ENCODE results near the gene MPV17.
A peak's percentile ranks its signal among the peaks of the same experiment; 100 is the strongest.
"Not testable (repeated sequence)": the region's sequence is repeated elsewhere in the genome, so short reads cannot be mapped to it uniquely, and the experiment has no call there.

Gene MPV17

DNA sequence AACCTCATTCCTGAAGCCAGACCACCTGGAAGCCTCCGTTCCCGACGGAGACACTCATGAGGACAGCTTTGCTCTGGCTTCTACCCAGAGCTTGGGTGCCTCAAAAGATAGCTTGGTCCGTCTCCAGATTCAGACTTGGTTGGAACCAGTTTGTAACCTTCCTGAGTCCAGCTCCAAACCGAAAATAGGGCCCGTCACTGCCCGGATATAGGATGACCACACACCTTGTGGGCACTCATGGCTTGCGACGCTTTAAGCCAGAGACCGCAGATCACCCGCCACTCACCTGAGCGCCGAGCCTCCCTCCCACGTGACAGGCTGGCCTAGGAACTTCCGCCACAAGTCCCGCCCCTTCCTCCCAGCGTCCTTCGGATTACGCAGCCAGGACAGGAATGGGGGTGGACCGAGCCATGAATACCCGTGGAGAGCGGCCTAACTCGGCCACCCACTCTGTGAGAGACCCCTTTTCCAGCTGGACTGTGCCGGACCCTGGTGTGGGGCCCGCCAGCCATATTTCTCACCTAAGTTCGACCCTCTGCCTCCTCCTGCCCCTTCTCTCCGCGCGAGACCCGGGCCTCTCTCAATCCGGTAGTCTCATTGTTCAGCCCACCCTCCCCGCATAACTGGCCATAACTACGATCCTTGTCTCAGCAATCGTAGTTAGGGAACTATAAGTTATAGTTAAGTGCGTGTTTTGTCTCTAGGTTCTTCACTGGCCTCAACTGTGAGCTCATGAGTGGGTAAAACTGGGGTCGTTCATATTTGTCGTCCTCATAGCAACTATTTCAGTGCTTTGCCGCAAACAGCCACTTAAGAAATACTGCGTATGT is at the start of gene MPV17:
Gene MPV17 (minus strand): TSS at position 332 of the 830 bp plus-strand sequence. CDS start 580 bp downstream, outside the sequence.
- DNase-seq (ENCODE audit: low spot score) = peak; percentile 92

GRCh38 chr2:27370816-27371620 is 48.1 kb upstream of the MPV17 start:
- DNase-seq (ENCODE audit: low spot score) = peak; percentile 47

DNA sequence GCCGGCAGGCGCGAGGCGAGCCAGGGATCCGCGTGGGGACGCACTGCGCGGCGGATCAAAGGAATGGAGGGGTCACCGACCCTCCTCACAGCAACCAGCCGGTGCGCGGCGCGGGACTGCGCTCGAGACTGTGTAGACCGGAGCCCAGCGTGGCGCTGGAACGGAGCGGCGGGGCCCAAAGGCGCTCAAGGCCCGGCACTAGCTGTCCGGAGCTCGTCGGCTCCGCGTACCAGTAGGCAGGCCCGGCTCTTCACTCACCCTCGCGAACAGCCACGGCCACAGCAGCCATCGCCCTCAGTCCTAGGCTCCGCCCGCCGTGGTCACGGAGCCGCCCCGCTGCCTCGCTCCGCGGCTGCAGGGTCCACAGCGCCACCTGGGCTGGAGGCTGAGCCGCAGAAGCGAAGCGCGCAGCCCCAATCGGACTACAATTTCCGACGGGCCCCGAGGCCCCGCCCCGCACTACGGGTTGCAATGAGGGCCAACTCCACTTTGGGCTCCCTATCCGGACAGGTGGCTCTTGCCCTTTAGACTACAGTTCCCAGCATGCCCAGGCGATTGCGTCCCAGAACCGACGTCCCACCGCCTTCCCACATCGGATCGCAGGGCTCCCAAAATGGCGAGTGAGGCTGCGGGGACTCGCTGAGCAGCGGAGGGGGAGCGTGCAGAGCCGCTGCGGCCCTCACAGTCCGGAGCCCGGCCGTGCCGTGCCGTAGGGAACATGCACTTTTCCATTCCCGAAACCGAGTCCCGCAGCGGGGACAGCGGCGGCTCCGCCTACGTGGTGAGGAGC is 47.3 kb upstream of the MPV17 start, which contains the start of the genes EIF2B4 and SNX17:
Gene EIF2B4 (minus strand): TSS at position 313 of the 790 bp plus-strand sequence. CDS start 24 bp downstream, at position 289.
Gene SNX17 (plus strand): TSS at position 591 of the 790 bp plus-strand sequence. CDS start 128 bp downstream, at position 719.
- peak; percentile 99 for DNase-seq (ENCODE audit: low spot score)

DNA sequence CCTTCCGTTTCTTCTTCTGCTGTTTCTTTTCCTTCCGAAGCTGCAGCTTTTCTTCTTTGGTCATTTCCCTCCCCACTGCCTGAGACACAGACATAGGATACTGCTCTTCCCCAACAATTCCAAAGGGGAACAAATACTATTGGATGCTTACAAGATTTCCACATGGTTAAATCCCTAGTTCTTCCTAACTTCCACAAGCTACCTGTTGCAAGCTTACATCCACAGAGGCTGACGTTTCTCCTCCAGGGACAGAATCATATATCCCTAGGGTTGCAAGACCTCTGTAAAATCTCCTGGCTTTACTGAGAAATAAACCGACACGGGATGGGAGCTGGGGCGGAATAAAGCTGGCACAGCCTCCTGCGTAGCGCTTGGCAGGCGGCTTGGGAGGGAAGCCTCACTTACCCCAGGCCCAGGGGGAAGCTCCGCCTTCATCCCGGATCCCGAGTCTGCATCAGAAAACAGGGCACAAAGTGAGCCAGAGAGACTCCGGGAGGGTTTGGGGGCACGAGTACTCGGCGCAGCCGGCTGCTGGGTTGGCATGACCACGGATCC is 46.7 kb upstream of the MPV17 start:
- peak; percentile 40 for DNase-seq (ENCODE audit: low spot score)

GRCh38 chr2:27363933-27364332 is 41.0 kb upstream of the MPV17 start:
- DNase-seq (ENCODE audit: low spot score) = no peak

DNA sequence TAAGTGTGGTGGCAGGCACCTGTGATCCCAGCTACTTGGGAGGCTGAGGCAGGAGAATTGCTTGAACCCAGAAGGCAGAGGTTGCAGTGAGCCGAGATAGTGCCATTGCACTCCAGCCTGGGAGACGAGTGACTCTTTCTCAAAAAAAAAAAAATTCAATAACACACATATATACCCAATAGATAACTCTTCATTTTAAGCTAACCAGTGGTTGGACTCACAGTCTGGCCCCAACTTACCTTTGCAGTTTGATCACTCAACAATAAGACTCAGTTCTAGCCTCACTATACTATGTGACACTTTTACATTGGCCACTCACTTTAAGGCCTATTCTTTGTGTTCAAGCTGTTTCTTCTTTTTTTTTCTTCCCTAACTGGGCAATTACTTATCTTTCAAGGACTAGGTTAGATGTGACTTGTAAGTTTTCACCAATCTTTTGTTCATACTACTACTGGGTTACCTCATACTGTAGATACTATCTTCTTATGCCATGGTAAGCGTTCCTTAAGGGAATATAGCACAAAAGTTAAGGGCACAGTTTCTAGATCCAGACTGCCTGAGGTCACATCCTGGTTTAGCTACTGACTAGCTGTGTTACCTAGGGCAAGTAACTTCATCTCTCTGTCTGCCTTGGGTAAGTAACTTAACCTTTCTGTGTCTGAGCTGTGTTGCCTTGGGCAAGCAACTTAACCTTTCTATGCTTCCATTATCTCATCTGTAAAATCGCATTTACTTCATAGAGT is 40.0 kb upstream of the MPV17 start:
- DNase-seq (ENCODE audit: low spot score) = no peak

DNA sequence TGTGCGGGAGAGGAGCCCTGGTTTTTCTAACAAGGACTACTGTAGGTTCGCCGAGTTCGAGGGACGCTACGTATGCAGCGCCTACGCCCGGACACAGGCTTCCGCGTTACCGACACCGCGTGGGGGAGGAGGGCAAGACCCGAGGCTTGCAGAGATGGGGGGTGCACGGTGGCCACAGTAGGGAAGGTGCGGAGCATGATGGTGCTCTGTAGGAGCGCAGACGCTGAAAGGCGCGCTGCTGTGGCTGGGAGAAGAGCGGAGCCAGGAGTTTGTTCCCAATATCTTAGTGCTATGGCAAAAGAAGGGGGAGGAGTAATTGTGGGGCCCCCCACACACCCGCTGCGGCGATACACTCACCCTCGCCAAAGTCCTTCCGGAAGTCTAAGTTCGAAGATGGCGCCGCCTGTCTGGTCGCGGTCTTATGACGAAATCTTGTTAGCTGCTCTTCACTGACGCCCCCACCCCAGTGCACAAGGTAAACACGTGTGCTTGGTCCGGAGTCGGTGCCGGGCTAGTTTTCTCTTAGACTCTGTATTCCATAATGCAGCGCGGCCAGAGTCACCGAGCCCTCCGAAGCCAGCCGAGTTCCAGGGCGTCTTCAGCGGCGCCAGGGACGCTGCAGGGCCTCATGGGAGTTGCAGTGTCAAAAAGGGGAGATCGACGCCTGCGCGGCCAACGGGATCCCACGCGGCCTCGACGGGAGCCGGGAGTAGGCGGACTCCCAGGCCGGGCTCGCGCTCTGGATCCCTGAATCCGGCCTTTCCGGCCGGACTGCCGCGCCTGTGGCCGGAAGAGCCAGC is 33.7 kb upstream of the MPV17 start, which contains the start of gene GTF3C2:
Gene GTF3C2 (minus strand): TSS at position 383 of the 800 bp plus-strand sequence. CDS start 13,210 bp downstream, outside the sequence.
- peak; percentile 93 for DNase-seq (ENCODE audit: low spot score)

GRCh38 chr2:27356056-27356381 is 33.1 kb upstream of the MPV17 start:
- DNase-seq (ENCODE audit: low spot score) = no peak

DNA sequence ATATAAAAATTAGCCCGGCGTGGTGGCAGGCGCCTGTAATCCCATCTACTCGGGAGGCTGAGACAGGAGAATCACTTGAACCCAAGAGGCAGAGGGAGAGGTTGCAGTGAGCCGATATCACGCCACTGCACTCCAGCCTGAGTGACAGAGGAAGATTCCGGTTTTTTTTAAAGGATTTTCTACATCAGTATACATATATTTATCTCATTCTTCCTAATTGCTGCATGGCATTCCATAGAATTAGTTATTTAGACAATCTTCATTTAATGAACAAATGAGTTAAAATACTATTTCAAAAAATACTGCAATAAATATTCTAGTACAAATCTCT is 31.7 kb upstream of the MPV17 start:
- DNase-seq (ENCODE audit: low spot score) = no peak

DNA sequence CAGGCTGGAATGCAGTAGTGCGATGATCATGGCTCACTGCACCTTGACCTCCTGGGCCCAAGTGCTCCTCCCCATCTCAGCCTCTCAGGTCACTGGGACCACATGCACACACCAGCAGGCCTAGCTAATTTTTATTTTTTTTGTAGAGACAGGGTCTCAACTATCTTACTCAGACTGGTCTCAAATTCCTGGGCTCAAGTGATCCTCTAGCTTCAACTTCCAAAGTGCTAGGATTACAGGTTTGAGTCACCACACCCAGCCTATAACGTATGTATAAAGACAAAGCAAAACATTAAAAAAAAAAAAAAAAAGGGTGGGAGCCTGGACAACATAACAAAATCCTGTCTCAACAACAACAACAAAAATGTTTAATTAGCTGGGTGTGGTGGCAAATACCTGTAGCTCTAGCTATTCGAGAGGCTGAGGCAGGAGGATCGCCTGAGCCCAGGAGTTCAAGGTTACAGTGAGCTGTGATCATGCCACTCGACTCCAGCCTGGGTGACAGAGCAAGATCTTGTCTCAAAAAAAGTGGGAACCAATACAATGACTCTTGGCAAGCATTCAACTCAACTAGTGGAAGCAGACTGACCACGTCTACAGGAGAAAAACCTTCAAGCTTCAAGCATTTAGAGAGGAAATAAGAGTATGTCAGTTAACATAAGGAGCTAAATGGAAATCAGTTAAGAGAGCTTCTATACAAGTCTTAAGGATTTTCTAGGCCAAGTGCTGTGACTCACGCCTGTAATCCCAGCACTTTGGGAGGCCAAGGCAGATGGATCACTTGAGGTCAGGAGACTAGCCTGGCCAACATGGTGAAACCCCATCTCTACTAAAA is 31.1 kb upstream of the MPV17 start:
- no peak for DNase-seq (ENCODE audit: low spot score)

DNA sequence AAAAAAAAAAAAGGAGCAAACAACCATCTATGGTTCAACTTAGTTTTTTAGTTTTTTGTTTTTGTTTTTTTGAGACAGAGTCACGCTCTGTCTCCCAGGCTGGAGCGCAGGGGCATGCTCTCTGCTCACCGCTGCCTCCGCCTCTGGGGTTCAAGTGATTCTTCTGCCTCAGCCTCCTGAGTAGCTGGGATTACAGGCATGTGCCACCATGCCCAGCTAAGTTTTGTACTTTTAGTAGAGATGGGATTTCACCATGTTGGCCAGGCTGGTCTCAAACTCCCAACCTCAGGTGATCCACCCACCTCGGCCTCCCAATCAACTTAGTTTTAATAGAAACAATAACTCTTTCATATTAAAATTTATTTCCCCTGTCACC is 30.5 kb upstream of the MPV17 start:
- not testable (repeated sequence) for DNase-seq (ENCODE audit: low spot score)

DNA sequence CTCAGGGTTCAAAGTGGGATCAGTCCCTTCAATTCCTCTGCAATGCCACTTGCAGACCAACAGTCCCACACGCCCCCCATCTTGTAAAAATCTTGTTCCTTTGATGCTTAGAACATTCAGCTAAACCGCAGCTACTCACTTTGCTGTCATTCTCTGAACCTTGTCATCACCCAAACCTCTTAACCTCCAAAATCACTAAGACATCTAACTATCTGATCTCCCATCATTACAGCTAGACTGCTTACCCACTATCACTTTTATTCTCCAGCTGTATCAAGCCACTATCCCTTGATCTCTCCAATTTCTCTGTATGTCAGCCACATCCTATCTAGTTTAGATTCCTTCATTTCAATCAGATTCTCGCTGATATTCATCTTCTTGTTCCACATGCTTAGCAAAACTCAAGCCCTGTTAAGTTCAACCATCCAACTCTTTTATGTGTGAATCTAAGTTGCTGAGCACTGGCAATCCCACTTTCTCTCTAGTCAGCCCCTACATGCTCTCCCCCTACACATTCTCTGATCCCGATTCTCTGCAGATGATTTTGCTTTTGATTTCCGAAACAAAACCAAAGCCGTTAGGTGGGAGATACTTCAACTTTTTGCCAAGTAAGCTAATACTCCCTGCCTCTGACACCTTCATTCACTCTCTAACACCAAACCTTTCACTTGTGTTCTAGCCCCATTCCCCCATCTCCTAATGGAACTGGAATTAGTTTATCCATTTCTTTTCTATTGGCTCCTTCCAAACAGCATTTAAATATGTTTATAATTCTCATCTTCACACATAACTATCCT is 29.1 kb upstream of the MPV17 start:
- no peak for DNase-seq (ENCODE audit: low spot score)

DNA sequence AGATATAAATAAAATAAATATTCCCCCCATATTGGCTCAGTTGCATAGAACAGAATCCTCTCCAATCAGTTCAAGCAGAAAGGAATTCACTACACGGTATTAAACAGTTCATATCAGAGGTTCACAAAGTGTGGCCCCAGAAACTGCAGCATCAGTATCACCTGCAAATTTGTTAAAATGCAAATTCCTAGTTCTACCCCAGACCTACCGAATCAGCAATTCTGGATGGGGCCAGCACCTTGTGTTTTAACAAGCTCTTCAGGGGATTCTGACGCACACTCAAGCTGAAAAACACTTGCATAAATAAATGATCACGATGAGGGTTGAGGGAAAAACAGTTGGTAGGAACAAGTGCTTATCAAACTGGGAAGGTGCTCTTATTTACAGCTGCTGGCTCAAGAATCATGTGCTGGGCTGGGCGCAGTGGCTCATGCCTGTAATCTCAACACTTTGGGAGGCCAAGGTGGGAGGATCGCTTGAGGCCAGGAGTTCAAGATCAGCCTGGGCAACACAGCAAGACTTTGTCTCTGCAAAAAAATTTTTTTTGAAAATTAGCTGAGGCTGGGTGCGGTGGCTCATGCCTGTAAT is 27.3 kb upstream of the MPV17 start:
- DNase-seq (ENCODE audit: low spot score) = no peak

- DNase-seq (ENCODE audit: low spot score) = no peak
These were observed 24.7 kb upstream of the MPV17 start for GRCh38 chr2:27347641-27348040.

DNA sequence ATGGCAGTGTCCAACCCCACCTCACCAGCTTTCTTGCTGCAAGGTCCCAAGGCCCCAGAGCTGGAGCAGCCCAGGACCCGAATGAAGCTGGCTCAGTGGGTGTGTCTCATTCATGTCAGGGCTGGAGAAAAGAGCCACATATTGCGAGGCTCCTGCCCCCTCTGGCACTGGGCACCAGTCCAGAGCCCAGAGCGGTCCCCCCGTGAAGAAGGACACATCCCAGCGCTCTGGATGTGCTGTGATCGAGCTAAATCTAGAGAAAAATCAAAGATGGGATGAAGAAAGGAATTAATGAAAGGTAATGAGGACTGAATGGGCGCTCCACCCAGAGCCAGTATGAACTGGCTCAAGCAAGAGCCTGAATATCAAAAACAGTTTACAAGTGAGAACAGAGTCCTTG is 13.3 kb upstream of the MPV17 start:
- DNase-seq (ENCODE audit: low spot score) = no peak

DNA sequence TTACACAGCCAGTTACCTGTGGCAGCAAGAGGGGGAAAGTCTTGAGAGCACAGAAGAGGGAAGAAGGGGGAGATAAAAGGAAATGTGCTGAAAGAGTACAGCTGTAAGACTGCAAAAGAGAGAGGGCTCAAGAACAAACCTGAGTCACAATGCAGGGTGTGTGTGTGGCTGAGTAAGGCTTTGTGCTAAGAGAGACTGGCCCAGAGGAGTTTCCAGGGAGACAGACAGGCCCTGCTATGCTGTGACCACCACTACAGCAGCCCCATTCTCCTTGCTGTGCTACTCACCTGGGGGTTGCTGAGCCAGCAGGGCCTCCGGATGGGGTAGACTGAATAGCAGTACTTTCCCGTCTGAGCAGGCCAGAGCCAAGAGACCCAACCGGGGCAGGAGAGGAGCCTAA is 12.4 kb upstream of the MPV17 start:
- no peak for DNase-seq (ENCODE audit: low spot score)

GRCh38 chr2:27324720-27325119 is 1.8 kb upstream of the MPV17 start:
- no peak for DNase-seq (ENCODE audit: low spot score)

DNA sequence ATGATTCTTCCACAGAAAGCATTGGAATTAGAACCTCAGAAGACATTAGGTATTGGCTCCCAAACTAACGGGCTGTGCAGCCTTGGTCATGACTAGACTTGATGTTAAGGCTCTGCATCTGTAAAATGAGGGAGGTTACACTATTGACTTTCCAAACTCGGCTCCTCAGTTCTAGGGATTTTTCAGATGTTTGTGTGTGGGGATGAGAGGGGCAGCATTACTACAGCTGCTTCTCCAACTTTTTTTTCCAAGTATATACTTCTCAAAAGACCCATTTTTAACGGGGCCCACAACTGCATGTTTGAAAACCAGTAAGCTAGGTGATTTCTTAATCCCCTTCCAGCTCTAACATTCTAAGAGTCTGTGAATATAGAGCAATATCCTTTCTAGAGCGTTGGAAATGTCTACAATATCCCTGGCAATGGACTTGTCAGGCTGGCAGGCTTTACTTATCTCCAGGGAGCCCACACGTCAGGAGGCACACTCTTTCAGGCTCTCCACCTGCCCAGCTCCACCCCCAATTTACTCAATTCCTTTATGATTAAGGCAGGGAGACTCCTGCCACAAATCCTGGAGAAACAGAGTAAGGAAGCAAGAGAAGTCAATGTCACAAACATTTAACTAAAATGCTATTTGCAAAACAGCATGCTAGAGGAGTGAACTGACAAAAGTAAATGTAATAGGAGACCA is 844 bp upstream of the MPV17 start:
- DNase-seq (ENCODE audit: low spot score) = peak; percentile 19

Measured in hematopoietic multipotent progenitor cell treated with erythropoietin and hydrocortisone succinate and interleukin-3 and kit ligand, for 15 days (in vitro differentiated cells).